ENCODE data around the gene PRKCA. TPM values are rescaled to one million over a fixed set of nuclear protein-coding genes. Genes with fewer than 3 reads are reported as not detected.
A peak's percentile ranks its signal among the peaks of the same experiment; 100 is the strongest.

PRKCA gene
- total and polyA plus RNA-seq, 5 experiments from 2014 or later = 1.3 to 97.3 (median 5.8) TPM

DNA sequence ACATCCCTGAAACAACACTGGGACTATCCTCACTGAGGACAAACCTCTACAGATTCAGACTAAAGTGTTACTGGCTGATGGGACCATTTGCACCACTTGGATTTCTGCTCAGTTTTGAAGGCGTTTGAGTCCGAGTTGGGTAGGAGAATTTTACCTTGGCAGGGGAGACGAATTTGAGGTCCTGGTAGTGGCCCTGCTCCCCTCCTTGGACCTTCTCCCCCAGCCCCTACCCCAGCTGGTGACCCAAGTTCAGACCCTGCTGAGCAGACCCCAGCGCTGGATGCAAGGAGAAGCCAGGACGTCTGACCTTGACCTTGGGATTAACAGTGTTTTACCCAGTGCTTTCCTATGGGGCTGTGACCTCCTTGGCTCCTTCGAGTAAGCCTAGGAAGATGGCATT is 546.1 kb downstream of the PRKCA start:
- Mint-ChIP-seq H3K27ac (no peak overlapping the region), H3K4me3 (no peak overlapping the region), H3K36me3 (peaks cover 0 to 13% (median 0%) of the 10 kb centered on the region in 3 donors), H3K4me1 (no peaks in the 10 kb centered on the region), H3K9me3 (peaks cover 0 to 26% (median 14%) of the 10 kb centered on the region in 9 donors), H3K27me3 (peaks cover 8 to 22% (median 12%) of the 10 kb centered on the region in 5 donors)
- POLR2A ChIA-PET = no interaction called here
- ATAC-seq (no peak), DNase-seq (no peak)

DNA sequence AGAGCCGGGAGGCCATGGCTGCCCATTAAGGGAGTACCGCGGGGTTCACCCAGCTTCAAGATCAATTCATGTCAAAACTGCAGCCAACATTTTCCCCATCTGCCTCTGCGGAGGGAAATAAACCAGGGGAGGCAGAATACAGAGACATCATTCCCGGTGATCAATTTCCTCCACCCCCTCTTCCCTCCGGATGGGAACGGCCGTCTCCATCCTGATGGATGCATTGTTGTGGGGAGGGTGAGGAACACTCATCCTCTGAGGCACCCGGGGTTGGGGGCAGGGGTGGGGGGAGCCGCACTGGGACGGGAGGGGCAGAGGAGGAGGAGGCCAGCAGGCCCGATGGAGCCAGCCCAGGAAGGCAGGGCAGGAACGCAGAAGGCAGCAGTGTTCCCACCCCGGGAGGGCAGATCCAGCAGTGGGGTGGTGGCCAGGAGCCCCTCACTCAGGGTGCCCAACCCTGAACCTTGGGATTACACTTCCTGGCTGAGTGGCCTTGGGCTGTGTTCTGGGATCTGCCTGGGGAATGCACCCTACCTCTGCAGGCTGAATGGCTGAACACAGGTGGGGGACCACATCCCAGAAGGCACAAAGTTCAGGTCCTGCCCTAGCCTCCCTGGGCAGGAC is 546.7 kb downstream of the PRKCA start:
- peaks cover 0 to 13% (median 0%) of the 10 kb centered on the region in 3 donors for H3K36me3 Mint-ChIP-seq
- peaks cover 8 to 16% (median 9%) of the 10 kb centered on the region in 5 donors for H3K27me3 Mint-ChIP-seq
- H3K27ac Mint-ChIP-seq = no peak overlapping the region
- ATAC-seq = no peak
- POLR2A ChIA-PET = no interaction called here
- H3K9me3 Mint-ChIP-seq = peaks cover 0 to 26% (median 14%) of the 10 kb centered on the region in 9 donors
- no peaks in the 10 kb centered on the region for H3K4me1 Mint-ChIP-seq
- no peak for DNase-seq
- no peak overlapping the region for H3K4me3 Mint-ChIP-seq

- no peak for ATAC-seq
- Mint-ChIP-seq H3K4me3 (no peak overlapping the region), H3K9me3 (peaks cover 0 to 26% (median 13%) of the 10 kb centered on the region in 9 donors), H3K36me3 (peaks cover 0 to 13% (median 0%) of the 10 kb centered on the region in 3 donors), H3K27me3 (peaks cover 4 to 14% (median 8%) of the 10 kb centered on the region in 5 donors), H3K27ac (no peak overlapping the region), H3K4me1 (no peaks in the 10 kb centered on the region)
- POLR2A ChIA-PET = no interaction called here
- DNase-seq = no peak
Observed at GRCh38 chr17:66849851-66850580, 547.6 kb downstream of the PRKCA start.

DNA sequence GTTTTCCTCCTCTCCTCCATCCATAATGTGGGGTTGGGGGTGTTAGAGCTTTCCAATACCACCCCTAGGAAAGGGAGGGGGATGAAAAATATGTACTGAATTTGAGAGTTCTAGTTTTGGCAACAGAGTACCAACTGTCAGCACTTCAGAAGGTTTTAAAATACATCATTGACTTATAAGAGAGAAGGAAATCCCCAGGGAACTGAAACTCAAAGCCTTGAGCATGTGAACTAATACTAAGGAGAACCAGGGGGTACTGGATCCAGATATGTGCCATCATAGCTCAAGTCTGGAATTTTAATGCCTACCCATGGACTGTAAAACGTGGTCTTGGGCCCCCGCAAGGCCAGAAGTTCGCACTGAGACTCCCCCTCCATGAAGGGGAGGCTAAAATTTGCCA is 548.3 kb downstream of the PRKCA start:
- no peak overlapping the region for H3K4me3 Mint-ChIP-seq

GRCh38 chr17:66855204-66855603 is 552.8 kb downstream of the PRKCA start:
- peaks cover 0 to 5% (median 0%) of the 10 kb centered on the region in 9 donors for H3K9me3 Mint-ChIP-seq
- no peak overlapping the region for H3K4me3 Mint-ChIP-seq
- POLR2A ChIA-PET = no interaction called here
- DNase-seq (peak in 1 of 10 donors; percentile 4), ATAC-seq (no peak)
- H3K36me3 Mint-ChIP-seq = no peaks in the 10 kb centered on the region
- H3K27me3 Mint-ChIP-seq = peaks cover 0 to 4% (median 0%) of the 10 kb centered on the region in 5 donors
- no peaks in the 10 kb centered on the region for H3K4me1 Mint-ChIP-seq
- H3K27ac Mint-ChIP-seq = no peak overlapping the region

More for the DNA sequence above, 548.3 kb downstream of the PRKCA start:
- peaks cover 0 to 22% (median 9%) of the 10 kb centered on the region in 9 donors for H3K9me3 Mint-ChIP-seq
- ATAC-seq (no peak), DNase-seq (no peak)
- H3K4me1 Mint-ChIP-seq = no peaks in the 10 kb centered on the region
- POLR2A ChIA-PET = no interaction called here
- peaks cover 0 to 13% (median 0%) of the 10 kb centered on the region in 3 donors for H3K36me3 Mint-ChIP-seq
- peaks cover 4 to 13% (median 5%) of the 10 kb centered on the region in 5 donors for H3K27me3 Mint-ChIP-seq
- no peak overlapping the region for H3K27ac Mint-ChIP-seq

GRCh38 chr17:66858226-66859083 is 556.0 kb downstream of the PRKCA start:
- Mint-ChIP-seq H3K4me1 (no peaks in the 10 kb centered on the region), H3K4me3 (no peak overlapping the region), H3K27me3 (peaks cover 0 to 10% (median 5%) of the 10 kb centered on the region in 5 donors), H3K9me3 (peaks cover 0 to 9% (median 3%) of the 10 kb centered on the region in 9 donors), H3K36me3 (peaks cover 0 to 1% (median 0%) of the 10 kb centered on the region in 3 donors), H3K27ac (no peak overlapping the region)
- DNase-seq = no peak
- POLR2A ChIA-PET = interaction anchor here (0.6 kb wide), 1 partner anchor 15 kb away, joined by 3 read pairs; no protein-coding TSS in a partner anchor
- no peak for ATAC-seq

- peaks cover 2 to 17% (median 9%) of the 10 kb centered on the region in 9 donors for H3K9me3 Mint-ChIP-seq
- no peaks in the 10 kb centered on the region for H3K4me1 Mint-ChIP-seq
- H3K27ac Mint-ChIP-seq = no peak overlapping the region
- ATAC-seq = no peak
- POLR2A ChIA-PET = no interaction called here
- DNase-seq = no peak
- H3K36me3 Mint-ChIP-seq = peaks cover 0 to 5% (median 2%) of the 10 kb centered on the region in 3 donors
- no peak overlapping the region for H3K4me3 Mint-ChIP-seq
- H3K27me3 Mint-ChIP-seq = peaks cover 0 to 15% (median 8%) of the 10 kb centered on the region in 5 donors
Observed at GRCh38 chr17:66859353-66859752, 556.9 kb downstream of the PRKCA start.

DNA sequence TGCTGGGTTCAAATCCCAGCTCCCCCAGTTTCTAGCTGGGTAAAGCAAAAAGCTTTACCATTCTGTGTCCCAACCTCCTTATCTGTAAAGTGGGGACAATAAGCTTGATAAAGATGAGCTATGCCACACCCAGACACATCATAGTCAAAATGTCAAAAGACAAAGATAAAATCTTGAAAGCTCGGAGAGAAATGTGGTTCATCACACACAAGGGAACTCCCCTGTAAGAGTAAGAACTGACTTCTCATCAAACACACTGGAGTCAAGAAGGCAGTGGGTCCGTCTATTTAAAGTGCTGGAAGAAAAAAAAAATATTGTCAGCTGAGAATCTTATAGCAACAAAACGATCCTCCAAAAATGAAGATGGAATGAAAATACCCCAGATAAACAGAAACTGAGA is 557.8 kb downstream of the PRKCA start:
- DNase-seq (no peak), ATAC-seq (no peak)
- Mint-ChIP-seq H3K4me1 (no peaks in the 10 kb centered on the region), H3K27me3 (peaks cover 0 to 15% (median 8%) of the 10 kb centered on the region in 5 donors), H3K4me3 (no peak overlapping the region), H3K9me3 (peaks cover 3 to 24% (median 11%) of the 10 kb centered on the region in 9 donors), H3K36me3 (peaks cover 0 to 7% (median 4%) of the 10 kb centered on the region in 3 donors), H3K27ac (no peak overlapping the region)
- POLR2A ChIA-PET = no interaction called here

Small RNA genes within 50 kb of the gene (microRNA-seq; reads per million reads assigned to microRNA genes)
- gene MIR634 (ENCODE audit: borderline microRNAs expressed) = not detected

Other genes with a start within 250 kb of the PRKCA start
- gene CEP112, start 110.5 kb upstream of the PRKCA start, total RNA-seq = 1 to 10 TPM; 1.7 to 2.0 TPM
- gene CEP112, start 110.5 kb upstream of the PRKCA start, polyA plus RNA-seq = under 1 TPM in 1 of 3 donors, not detected in 2; 0.27 TPM
- not detected for gene APOH, start 73.2 kb upstream of the PRKCA start, total RNA-seq
- gene APOH, start 73.2 kb upstream of the PRKCA start, polyA plus RNA-seq = not detected